ENCODE data around the gene CYYR1.

Gene CYYR1

GRCh38 chr21:26441149-26441548 lies 131.9 kb downstream of the CYYR1 start:
- DNase-seq (ENCODE audit: low spot score) (no peak), FAIRE-seq (no peak)

GRCh38 chr21:26438976-26439375 lies 134.1 kb downstream of the CYYR1 start:
- no peak for DNase-seq (ENCODE audit: low spot score)

GRCh38 chr21:26437326-26438009 lies 135.6 kb downstream of the CYYR1 start:
- DNase-seq (ENCODE audit: low spot score) (no peak), FAIRE-seq (no peak)

More at GRCh38 chr21:26438976-26439375, 134.1 kb downstream of the CYYR1 start:
- no peak for FAIRE-seq

DNA sequence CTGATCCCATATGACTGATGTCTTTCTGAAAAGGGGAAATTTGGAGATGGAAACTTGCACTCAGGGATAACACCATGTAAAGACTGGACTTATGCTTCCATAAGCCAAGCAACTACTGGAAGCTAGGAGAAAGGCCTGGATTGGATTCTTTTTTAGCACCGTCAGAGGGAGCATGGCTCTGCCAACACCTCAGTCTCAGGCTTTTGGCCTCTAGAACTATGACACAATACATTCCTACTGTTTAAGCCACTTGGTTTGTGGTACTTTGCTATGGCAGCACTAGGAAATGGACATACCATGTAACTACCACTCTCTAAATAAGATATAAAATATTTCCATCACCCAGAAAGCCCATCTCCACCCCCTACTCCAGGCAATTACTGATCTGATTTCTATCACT lies 139.7 kb downstream of the CYYR1 start:
- no peak for DNase-seq (ENCODE audit: low spot score)
- no peak for FAIRE-seq

DNA sequence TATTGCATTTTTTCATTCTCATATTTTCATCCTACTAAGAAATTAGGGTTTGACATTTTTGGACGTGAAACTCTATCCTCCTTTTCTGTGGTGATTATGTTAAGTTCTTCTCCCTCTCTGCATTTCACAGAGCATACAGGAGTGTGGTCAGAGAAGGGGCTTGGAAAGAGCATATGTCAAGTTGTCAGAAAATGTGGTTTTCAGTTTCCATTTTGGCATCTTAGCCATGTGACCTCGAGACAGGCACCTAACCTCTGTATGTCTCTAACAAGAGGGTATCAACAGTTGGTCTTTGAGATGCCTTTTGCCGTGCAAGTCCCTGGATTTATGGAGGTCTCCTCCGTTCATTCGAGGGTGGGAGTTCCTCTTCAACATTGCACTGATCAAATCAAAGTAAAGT lies 140.7 kb downstream of the CYYR1 start:
- FAIRE-seq (no peak), DNase-seq (ENCODE audit: low spot score) (no peak)

DNA sequence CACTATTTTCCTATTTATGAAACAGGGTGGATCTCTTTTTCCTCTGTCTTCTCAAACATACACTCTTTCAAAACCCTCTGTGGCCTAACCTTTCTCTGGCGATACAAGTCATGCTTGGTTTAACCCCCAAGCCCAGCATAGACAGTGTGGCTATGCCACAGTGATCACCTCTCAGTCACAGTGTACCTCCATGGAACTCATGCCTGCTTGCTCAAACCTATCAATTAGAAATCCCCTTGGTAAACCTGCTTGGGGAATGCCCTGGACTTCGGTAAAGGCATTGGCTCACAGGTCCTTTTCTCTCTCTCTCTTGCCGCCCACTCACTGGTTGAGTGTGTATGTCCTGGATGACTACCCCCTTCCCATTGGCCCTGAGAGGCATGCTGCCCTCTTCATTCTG lies 147.5 kb downstream of the CYYR1 start:
- no peak for DNase-seq (ENCODE audit: low spot score)
- FAIRE-seq = no peak

DNA sequence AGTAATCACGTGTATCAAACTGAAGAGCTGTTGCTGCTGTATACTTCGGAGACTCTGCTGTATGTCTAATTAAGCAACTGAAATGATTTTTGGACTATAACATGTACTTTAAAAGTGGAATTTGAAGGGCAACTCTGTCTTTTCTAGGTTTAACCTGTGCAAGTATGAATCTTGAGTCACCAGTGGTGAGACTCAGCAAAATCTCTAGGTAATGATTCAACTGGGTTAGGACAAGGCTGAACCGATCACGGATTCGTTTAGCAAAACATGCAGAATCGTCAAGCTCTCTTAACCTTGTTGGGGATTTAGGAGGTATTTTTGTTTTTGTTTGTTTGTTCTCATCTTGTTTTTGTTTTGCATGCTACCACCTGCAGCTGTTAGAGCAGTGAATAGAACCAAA lies 149.6 kb downstream of the CYYR1 start:
- FAIRE-seq = no peak
- DNase-seq (ENCODE audit: low spot score) = no peak

DNA sequence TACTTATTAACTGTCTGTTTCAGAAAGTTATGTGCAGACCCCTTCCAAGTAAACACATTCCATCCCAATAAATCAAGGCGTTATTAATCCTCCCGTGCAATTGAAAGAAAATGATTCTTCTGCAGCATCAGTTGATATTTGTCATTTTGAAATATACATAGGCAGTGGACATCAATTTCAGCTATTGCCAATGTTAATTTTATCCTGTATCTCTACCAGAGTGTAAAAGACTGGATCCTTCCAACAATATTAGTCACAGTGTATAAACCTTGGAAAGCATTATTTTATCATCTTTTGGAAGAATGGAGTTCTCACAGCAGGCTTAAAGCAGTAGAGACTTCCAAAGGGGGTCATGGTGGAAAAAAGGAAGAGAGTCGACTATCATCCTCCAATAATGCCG lies 150.4 kb downstream of the CYYR1 start:
- no peak for FAIRE-seq

GRCh38 chr21:26422138-26422537 lies 150.9 kb downstream of the CYYR1 start:
- FAIRE-seq (no peak), DNase-seq (ENCODE audit: low spot score) (no peak)

More for the DNA sequence above, 150.4 kb downstream of the CYYR1 start:
- no peak for DNase-seq (ENCODE audit: low spot score)

- FAIRE-seq (no peak), DNase-seq (ENCODE audit: low spot score) (no peak)
Observed at GRCh38 chr21:26421724-26422123, 151.4 kb downstream of the CYYR1 start.
